Body of pancreas (tissue), 4 donors: ENCODE data around the gene MGMT. TPM values are rescaled to one million over a fixed set of nuclear protein-coding genes. Genes with fewer than 3 reads are reported as not detected.

Experiments used
- ATAC-seq: fragments of 150-250 bp; one replicate; pipeline ENCODE4 v1.9.1; 2016
- DNase-seq, 4 donors: peaks; one replicate each; pipeline ENCODE4 v3.0.0-alpha.2; 2019
- H3K27ac ChIP-seq, 4 donors: fragments of 200-600 bp; sonication (generic); 1 replicate in 3 of 4; 2 replicates in 1 of 4; pipeline versions ENCODE4 v1.5.1 to v1.6.1; 2016 to 2019; ENCODE audit warnings: mild to moderate bottlenecking in 1 of 4, mixed read lengths in 1 of 4, moderate library complexity in 1 of 4
- H3K27me3 ChIP-seq, 2 donors: fragments of 200-600 bp; sonication (generic); one replicate each; pipeline ENCODE4 v1.6.0; 2016; ENCODE audit warnings: mild to moderate bottlenecking in 1 of 2
- H3K36me3 ChIP-seq, 2 donors: fragments of 200-600 bp; sonication (generic); replicated peaks in 1 of 2; 2 replicates each; pipeline ENCODE4 v1.5.1; 2016; ENCODE audit warnings: low read depth in 2 of 2; ENCODE audit not compliant: insufficient read depth in 1 of 2
- H3K4me1 ChIP-seq: fragments of 200-600 bp; sonication (generic); one replicate; pipeline ENCODE4 v1.6.0; 2016
- H3K4me3 ChIP-seq, 2 donors: fragments of 200-600 bp; sonication (generic); 1 replicate in 1 of 2; 2 replicates in 1 of 2; pipeline ENCODE4 v1.5.1; 2016 to 2019
- H3K9me3 ChIP-seq, 3 donors: fragments of 200-600 bp; sonication (generic); 1 replicate in 2 of 3; 2 replicates in 1 of 3; pipeline ENCODE4 v1.5.1; 2016
- CTCF ChIP-seq, 7 experiments: fragments of 450-650 bp in 4 of 7; fragments of 200-600 bp in 3 of 7; sonication (generic) in 3 of 7; IDR thresholded peaks; one replicate each; pipeline ENCODE4 v1.5.1; 2016 to 2019; ENCODE audit warnings: antibody characterized with exemption in 7 of 7
- POLR2A ChIP-seq, 3 donors: fragments of 450-650 bp; IDR thresholded peaks; one replicate each; pipeline ENCODE4 v1.6.1; 2016; ENCODE audit warnings: antibody characterized with exemption in 3 of 3, mild to moderate bottlenecking in 2 of 3
- WGBS, 2 donors: methylation state at CpG; one replicate each; pipeline ENCODE4 v1.1.5; 2017; 5-methylcytosine and 5-hydroxymethylcytosine counted together
- intact Hi-C: fragments of 100-400 bp; cut with DNase I; formaldehyde crosslinking; loops from one replicate; pipeline ENCODE4 v1.15.1; 2023
- total RNA-seq, 2 donors: library from RNA; depleted of rRNA; stranded (reverse); fragments of >200 nt; gene quantifications; one replicate each; pipeline ENCODE4 v1.1.0, GENCODE V29; 2016

Gene MGMT
- total RNA-seq, 2 donors from 2014 or later: 13.7 to 25.4 TPM

GRCh38 chr10:129501652-129502436 is 34.8 kb downstream of the MGMT start:
- 83 to 87% methylated on average over 17 to 18 of the region's 18 CpGs for WGBS, 2 donors

DNA sequence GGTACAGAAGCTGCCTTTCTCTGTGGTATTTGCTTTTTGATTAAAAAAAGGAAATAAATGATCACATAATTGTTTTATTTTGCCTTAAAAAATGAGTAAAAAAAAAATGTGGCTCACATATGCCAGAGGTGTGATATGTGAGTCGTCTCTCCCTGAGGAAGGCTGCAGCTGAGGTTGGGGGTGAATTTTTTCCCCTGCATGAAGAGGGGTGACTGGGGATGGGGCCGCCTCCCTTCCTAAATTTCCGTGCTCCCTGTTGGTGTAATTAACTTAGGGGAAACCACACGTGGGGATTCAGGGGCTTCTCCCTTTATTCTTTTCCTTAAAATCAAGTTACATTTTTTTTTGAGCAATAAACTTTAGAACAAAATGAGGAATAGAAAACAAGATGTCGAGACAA is 35.4 kb downstream of the MGMT start:
- Histone ChIP-seq H3K4me3 (no peak overlapping the region), H3K9me3 (no peaks in the 10 kb centered on the region), H3K27me3 (no peaks in the 10 kb centered on the region), H3K36me3 (no peaks in the 10 kb centered on the region), H3K27ac (no peak overlapping the region), H3K4me1 (no peaks in the 10 kb centered on the region)
- 78 to 87% methylated on average over 5 of the region's 5 CpGs for WGBS, 2 donors
- intact Hi-C loops: no loop called here
- no peak for TF ChIP-seq POLR2A (IDR thresholded peaks at IDR 0.05)
- TF ChIP-seq CTCF (IDR thresholded peaks at IDR 0.05): no peak
- no peak for DNase-seq
- ATAC-seq: no peak

More at GRCh38 chr10:129501652-129502436, 34.8 kb downstream of the MGMT start:
- ATAC-seq: no peak
- TF ChIP-seq POLR2A (IDR thresholded peaks at IDR 0.05) (no peak), CTCF (IDR thresholded peaks at IDR 0.05) (no peak)
- no peak overlapping the region for H3K4me3 ChIP-seq
- peak in 1 of 4 donors; percentile 21 for DNase-seq
- intact Hi-C loops: no loop called here
- H3K36me3 ChIP-seq: no peaks in the 10 kb centered on the region
- no peak overlapping the region for H3K27ac ChIP-seq
- no peaks in the 10 kb centered on the region for H3K27me3 ChIP-seq
- no peaks in the 10 kb centered on the region for H3K9me3 ChIP-seq
- H3K4me1 ChIP-seq: no peaks in the 10 kb centered on the region

DNA sequence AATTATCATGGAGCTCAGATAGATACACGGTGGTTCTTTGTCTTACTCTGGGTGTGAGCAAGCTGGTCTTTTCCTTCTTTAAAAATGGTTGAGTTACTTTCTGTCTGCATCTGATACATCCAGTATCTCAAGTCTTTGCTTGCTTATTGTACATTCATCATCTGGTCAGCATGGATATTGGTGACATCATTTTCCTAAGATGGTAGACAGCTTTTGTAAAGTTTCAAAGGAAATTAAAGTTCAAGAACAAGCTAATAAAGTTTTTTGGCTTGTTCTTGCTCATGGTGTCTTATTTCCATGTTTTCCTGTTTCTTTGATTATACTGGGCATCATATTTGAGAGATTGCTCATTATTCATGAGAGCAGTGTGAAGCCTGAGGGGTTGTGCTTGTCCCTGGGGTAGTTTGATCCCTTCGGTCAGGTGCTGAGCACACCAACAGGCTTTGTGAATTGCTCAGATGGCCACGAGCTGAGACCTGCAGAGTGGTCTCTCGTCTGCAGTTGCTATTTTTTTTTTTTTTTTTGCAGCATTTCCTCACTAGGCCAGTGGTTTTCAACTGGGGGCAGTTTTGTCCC is 38.5 kb downstream of the MGMT start:
- ATAC-seq (no peak), DNase-seq (no peak)
- no peak for TF ChIP-seq CTCF (IDR thresholded peaks at IDR 0.05)
- TF ChIP-seq POLR2A (IDR thresholded peaks at IDR 0.05): no peak
- no peaks in the 10 kb centered on the region for H3K27me3 ChIP-seq
- H3K4me1 ChIP-seq: no peaks in the 10 kb centered on the region
- no peaks in the 10 kb centered on the region for H3K9me3 ChIP-seq
- 69 to 74% methylated on average over 4 of the region's 4 CpGs for WGBS, 2 donors
- H3K27ac ChIP-seq: no peak overlapping the region
- H3K36me3 ChIP-seq: no peaks in the 10 kb centered on the region
- H3K4me3 ChIP-seq: no peak overlapping the region
- intact Hi-C loops: no loop called here

DNA sequence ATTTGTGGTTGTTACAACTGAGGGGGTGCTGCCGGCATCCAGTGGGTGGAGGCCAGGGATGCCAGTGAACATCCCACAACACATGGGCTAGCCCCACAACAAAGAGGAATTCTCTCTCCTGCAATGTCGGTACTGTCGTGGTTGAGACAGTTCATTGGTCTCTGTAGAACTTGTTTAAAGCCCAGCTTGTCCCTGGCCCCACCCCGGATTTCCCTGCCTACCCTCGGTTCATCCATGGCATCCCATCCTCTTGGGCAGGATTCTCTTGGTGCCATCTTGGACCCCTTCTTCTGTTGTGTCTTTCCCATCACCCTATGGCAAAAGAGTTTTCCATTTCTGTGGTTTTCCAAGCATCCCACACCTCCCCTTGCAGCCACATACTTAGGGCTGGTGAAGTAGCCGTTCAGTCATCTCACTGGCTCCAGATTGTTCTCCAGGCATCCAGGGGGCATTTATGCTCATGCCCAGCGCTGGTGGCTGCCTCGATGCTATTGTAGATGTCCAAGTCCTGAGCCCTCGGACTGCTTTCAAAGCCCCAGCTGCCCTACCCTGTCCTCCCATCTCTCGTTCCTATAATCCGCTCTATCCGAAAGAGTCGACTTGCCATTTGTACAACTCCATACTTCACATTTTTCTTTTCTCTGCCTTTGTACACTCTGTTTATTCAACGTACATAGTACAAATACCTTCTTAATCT is 39.2 kb downstream of the MGMT start:
- intact Hi-C loops: no loop called here
- 84 to 85% methylated on average over 13 to 14 of the region's 14 CpGs for WGBS, 2 donors
- DNase-seq (no peak), ATAC-seq (no peak)
- no peaks in the 10 kb centered on the region for H3K27me3 ChIP-seq
- H3K9me3 ChIP-seq: no peaks in the 10 kb centered on the region
- H3K4me1 ChIP-seq: no peaks in the 10 kb centered on the region
- no peak overlapping the region for H3K27ac ChIP-seq
- no peak overlapping the region for H3K4me3 ChIP-seq
- TF ChIP-seq POLR2A (IDR thresholded peaks at IDR 0.05): no peak
- TF ChIP-seq CTCF (IDR thresholded peaks at IDR 0.05): no peak
- H3K36me3 ChIP-seq: no peaks in the 10 kb centered on the region
